NK-92 (cell line): ENCODE measurements around the gene BLTP3B.
"Not testable (repeated sequence)": the region's sequence is repeated elsewhere in the genome, so short reads cannot be mapped to it uniquely, and the experiment has no call there.

Experiments
- DNase-seq: peaks from one replicate; lab custom pipeline; 2025; ENCODE audit not compliant: unreplicated experiment; lab: John Stamatoyannopoulos, UW

Gene BLTP3B, protein sequence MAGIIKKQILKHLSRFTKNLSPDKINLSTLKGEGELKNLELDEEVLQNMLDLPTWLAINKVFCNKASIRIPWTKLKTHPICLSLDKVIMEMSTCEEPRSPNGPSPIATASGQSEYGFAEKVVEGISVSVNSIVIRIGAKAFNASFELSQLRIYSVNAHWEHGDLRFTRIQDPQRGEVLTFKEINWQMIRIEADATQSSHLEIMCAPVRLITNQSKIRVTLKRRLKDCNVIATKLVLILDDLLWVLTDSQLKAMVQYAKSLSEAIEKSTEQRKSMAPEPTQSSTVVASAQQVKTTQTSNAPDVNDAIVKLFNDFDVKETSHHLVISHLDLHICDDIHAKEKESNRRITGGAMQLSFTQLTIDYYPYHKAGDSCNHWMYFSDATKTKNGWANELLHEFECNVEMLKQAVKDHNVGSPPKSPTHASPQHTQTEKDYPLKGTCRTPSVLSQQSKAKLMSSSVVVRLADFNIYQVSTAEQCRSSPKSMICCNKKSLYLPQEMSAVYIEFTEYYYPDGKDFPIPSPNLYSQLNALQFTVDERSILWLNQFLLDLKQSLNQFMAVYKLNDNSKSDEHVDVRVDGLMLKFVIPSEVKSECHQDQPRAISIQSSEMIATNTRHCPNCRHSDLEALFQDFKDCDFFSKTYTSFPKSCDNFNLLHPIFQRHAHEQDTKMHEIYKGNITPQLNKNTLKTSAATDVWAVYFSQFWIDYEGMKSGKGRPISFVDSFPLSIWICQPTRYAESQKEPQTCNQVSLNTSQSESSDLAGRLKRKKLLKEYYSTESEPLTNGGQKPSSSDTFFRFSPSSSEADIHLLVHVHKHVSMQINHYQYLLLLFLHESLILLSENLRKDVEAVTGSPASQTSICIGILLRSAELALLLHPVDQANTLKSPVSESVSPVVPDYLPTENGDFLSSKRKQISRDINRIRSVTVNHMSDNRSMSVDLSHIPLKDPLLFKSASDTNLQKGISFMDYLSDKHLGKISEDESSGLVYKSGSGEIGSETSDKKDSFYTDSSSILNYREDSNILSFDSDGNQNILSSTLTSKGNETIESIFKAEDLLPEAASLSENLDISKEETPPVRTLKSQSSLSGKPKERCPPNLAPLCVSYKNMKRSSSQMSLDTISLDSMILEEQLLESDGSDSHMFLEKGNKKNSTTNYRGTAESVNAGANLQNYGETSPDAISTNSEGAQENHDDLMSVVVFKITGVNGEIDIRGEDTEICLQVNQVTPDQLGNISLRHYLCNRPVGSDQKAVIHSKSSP (N-terminal part only)

GRCh38 chr12:100142851-100143559, at the start of gene BLTP3B:
BLTP3B (minus strand) TSS chr12:100142874; CDS start chr12:100142635, 239 bp downstream.
- DNase-seq = peak; percentile 9

DNA sequence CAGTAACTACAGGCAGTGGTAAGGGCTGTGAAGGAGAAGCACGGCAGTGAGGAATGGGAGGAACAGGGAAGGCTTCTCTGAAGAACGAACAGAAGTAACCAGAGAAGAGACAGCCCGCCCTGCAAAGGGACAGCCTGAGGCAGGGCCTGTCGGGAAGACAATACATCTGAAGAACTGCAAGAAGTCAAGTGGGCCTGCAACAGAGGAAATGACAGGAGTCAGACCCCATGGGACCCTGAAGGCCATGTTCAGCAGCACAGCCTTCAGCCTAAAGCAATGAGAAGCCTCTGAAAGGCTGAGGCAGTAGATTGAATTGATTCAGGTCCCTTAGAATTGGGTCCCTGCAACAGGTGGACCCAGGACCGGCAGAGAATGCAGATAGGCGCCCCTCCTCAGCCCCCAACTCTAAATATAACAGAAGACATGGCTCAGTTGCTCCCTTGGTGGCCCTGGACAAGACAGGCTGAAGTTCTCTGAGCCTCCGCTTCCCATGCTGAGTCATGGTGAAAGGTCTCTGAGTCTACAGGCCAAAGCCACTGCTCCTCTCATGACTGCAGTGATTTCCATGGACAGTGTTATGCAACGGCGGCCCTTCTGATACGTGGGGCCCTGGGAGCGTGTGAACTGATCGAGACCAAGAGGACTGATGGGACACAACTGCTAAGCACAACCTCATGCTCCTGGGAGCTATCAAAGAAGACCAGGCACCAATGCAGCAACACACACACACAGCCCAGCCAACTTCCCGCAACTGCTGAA, 47.1 kb upstream of the BLTP3B start:
- DNase-seq = no peak

DNA sequence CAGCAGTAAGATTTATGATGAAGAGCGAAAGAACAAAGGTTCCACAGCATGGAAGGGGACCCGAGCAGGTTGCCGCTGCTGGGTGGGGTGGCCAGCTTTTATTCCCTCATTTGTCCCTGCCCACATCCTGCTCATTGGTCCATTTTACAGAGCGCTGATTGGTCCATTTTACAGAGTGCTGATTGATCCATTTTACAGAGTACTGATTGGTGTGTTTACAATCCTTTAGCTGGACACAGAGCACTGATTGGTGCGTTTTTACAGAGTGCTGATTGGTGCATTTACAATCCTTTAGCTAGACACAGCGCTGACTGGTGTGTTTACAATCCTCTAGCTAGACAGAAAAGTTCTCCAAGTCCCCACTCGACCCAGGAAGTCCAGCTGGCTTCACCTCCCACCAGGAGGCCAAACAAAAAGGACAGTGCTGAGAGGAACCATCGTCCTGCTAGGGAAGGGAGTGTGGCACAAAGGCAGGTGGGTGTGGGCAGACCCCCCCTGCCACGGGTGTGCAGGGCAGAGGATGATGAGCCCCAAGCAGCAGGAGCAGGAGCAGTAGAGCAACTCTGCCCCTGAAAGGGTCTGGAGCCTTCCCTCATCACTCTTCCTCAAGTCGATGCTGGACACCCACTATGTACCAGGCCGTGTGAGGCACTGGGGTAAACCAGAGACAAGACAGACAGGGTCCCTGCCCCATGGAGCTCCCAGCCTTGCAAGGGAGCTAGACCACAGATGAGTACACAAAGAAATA, 46.4 kb upstream of the BLTP3B start:
- not testable (repeated sequence) for DNase-seq

DNA sequence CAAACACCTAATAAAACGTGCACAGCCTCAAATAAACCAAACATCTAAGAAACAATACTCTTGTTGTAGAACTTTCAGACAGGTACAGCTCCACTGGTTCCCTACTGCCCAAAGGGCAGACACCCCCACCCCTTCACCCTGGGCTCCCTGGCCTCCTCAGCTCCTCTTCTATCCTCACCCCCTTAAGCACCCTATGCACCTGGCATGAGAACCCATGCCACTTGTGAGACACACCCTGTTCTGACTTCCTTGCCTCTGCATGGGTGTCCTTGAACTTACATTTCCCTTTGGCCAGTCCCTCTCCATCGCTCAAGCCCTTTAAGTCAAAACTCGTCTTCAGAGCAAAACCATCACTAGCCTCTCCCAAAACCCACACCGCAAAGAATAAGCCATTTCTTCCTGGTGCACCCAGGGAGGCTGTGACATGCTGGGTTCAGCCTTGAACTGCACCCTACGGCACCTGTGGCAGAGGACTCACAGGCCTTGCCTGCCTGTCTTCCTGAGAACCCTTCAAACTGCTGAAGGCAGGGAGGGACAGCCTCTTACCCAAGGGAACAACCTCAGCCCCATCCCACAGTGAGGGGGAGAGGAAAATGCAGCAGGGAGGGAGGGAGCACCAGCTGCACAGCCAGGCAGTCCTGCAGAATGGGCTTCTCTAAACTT, 45.3 kb upstream of the BLTP3B start:
- DNase-seq = no peak

- DNase-seq = no peak
Observed at GRCh38 chr12:100187068-100187467, 44.4 kb upstream of the BLTP3B start.

GRCh38 chr12:100186071-100186470, 43.4 kb upstream of the BLTP3B start:
- DNase-seq = no peak

GRCh38 chr12:100185361-100185894, 42.8 kb upstream of the BLTP3B start:
- no peak for DNase-seq

DNA sequence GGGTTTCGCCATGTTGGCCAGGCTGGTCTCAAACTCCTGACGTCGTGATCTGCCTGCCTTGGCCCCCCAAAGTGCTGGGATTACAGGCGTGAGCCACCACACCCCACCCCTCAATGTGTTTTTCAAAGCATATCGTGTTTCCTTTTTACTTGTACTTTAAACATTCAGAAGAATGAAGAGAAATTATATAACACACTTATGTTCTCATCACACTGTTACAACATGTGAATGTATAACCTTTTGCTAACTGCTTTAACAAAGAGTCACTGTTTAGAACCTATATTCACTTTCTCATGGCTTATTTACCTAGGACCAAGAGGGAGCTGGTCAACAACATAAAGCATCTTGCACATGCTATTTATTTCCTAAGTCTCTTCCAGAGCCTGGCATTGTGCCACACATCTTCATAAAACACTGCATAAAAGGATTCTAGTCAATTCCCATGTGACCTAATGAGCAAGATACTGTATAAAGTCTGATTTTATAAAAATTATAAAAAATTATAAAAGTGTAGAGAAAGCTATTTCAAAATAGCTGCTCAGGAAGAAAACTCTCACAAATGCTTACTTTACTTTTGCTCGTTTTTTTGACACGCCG, 42.0 kb upstream of the BLTP3B start:
- no peak for DNase-seq

DNA sequence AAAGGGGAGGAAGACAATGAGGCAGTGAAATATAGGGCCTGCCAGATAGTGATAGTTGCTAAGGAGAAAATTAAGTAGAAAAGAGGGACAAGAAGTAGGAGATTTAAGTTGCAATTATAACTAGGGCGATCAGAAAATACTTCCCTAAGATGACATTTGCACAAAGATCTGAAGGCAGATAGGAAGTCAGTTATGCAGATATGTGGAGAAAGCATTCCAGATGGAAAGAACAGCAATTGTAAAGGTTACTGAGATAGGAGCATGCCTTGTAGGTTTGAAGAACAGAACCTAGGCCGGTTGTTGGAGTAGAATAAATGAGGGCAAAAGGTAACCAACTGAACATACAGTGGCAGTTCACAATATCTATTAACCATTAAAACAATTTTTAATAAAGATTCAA, 36.6 kb upstream of the BLTP3B start:
- no peak for DNase-seq

DNA sequence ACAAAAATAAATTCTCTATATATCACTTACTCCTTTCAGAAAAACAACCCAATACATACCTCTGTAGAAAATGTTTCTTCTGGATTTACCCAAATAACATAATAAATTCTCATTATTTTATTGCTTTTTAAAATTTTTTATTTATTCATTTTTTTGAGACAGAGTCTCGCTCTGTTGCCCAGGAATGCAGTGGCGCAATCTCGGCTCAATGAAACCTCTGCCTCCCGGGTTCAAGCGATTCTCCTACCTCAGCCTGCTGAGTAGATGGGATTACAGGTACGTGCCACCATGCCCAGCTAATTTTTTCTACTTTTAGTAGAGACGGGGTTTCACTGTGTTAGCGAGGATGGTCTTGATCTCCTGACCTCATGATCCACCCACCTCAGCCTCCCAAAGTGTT, 33.8 kb upstream of the BLTP3B start:
- DNase-seq = not testable (repeated sequence)

DNA sequence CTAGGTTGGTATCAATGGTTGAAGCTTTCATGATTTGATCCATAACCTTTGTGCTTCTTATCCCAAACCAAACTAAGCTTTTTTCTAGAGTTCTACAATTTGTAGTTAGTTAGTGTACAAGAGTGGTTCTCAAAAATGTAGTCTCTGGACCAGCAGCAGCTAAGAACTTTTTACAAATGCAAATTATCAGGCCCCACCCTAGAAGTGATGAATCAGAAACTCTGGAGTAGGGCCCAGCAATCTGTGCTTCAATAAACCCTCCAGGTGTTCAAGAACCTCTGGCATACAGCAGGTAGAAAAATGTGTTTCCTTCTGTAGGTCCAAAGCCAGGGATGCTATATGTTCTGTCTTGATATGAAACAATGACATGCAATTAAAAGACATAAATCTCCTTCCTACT, 31.8 kb upstream of the BLTP3B start:
- no peak for DNase-seq

DNA sequence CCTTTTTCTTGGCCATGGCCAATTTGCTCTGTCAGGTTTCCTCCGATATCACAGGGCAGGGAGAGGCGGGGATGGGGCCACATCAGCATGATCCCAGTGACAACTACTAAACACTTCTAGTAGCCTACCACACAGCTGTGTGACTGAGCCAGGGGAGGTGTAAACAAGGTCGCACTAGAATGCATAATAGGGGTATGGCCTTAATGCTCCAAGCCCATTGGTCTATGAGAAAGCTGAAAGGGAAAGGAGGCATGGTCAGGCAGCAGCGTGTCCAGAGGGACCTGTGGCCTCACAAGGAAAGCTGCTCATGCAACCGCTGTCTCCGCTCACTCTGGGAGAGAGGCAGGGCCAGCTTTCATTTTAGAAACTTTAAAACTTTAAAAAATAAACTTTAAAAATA, 30.4 kb upstream of the BLTP3B start:
- no peak for DNase-seq

DNA sequence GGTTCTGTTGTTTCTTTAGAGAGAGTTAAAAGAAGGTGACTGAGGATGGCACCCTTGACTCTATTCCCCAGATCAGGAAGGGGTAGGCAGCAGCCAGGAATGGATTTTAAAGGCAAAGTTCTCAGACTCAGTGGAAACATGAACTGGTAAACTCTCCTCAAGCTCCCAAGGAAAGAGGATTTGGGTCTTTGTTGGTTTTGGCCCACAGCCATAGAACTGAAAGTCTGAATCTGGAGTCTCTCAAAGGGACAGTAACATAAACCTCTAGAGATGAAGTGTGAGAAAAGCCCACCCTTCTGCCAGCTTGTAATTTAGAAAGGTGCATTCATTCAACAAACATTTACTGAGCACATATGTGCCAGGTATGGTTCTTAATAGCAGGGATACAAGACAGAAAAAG, 28.6 kb upstream of the BLTP3B start:
- no peak for DNase-seq

DNA sequence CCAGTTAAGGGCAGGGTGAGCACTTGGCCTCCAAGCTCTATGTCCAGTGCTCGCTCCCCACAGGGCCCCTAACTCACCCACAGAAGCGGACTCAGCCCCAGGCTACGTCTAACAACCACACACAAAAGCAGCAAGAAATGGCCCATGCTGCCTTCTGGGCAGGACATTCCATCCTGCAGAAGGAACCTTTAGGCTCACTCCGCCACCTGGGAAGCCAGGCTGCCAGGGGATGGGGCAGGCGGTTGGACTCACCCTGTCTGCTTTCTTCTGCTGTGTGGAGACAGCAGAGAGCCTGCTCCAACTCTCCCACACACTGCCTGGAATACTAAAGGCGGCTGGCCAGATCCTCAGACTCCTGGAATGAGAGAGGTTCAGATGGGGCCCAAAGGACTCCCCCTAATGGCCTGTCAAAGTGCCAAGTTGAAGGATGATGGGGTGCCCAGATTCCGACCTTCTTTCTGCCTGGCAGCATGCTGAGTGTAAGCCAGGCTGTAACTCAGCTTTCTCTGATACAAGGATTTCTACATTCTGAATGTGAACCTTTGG, 27.7 kb upstream of the BLTP3B start:
- no peak for DNase-seq

DNA sequence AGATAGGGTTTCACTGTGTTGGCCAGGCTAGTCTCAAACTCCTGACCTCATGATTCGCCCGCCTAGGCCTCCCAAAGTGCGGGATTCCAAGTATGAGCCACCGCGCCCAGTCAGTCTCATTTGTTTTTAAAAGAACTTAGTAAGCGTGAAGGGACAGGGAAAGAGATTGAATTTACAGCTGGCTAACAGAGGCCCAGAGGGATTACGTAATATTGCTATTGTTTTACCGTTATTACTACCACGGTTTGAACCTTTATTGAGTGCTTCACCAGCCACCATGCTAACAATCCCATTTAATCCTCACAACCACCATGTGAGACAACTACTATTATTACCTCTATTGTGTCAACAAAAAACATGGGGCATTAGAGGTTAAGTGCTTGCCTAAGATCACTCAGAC, 26.7 kb upstream of the BLTP3B start:
- no peak for DNase-seq

DNA sequence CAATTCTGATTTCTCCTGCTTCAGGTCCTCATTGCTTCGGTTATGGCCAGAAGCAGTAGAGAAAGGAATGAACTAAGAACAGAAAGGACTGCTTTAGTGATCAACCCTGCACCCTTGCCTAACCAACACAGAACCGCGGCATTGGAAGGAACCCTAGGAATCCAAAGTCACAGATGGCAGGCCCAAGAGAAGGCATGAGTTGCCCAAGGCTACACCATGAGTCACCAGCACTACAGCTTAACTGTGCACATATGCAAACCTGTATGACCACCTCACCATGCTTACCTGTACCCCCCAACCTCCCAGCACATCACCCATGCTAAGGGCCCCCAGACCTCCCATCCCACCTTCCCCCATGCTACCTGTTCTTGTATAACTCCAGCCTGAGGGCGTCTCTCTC, 25.9 kb upstream of the BLTP3B start:
- DNase-seq = no peak

- no peak for DNase-seq
Observed at GRCh38 chr12:100166232-100166631, 23.6 kb upstream of the BLTP3B start.

- DNase-seq = no peak
Observed at GRCh38 chr12:100165356-100165755, 22.7 kb upstream of the BLTP3B start.
